T-helper 1 cell treated with Interleukin-12 subunit alpha and Interleukin-12 subunit beta and Interleukin-4 antibody, amounts not matched to agents 30 μg/mL and 1 μg/mL, for 36 hours (primary cell): Measurements from ENCODE around the gene STAMBPL1.

Experiments
- H3K27ac Mint-ChIP-seq: one replicate; pipeline ENCODE4 v1.8.0; 2021; ENCODE audit warnings: mild to moderate bottlenecking, mixed read lengths
- H3K27me3 Mint-ChIP-seq: one replicate; pipeline ENCODE4 v1.8.0; 2021; ENCODE audit warnings: low read depth, mixed read lengths
- H3K36me3 Mint-ChIP-seq: one replicate; pipeline ENCODE4 v1.8.0; 2021; ENCODE audit warnings: low read depth, mixed read lengths
- H3K4me1 Mint-ChIP-seq: one replicate; pipeline ENCODE4 v1.8.0; 2021; ENCODE audit warnings: low read depth, mixed read lengths
- H3K4me3 Mint-ChIP-seq: one replicate; pipeline ENCODE4 v1.8.0; 2021; ENCODE audit warnings: mild to moderate bottlenecking, moderate library complexity, mixed read lengths
- H3K9me3 Mint-ChIP-seq: one replicate; pipeline ENCODE4 v1.8.0; 2021; ENCODE audit warnings: mixed read lengths

The STAMBPL1 gene

DNA sequence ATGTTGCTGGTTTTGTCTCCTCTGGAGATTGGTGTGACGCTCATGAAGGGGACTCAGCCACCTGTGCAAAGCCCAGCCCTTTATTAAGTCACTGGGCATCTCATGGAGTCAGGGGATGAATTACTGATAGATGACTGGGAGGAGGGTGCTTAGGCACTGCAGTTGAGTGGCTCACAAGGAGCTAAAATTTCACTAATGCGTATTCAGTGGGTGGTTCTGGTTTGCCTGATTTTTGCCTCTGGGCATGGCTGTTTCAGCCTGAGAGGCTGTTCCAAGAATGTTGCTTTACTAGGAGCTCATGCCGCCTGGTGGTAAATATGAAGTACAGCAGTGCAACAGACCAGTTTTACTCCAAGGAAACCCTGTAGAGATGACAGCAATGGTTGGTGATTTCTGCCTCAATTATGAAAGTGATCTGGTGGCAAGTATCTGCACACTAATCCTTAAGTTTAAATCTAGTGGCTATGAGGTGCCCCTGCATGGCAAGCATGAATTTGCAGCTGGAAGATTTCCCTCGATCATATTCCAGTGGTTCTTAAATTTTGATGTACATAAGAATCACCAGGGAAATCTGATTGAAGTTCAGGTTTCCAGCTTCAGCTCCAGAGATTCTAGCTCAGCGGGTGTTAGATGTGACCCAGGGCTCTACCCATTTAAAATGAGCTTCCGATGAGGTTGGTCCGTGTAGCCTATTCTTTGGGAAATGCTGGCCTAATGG is 52.7 kb downstream of the STAMBPL1 start:
- peaks cover 23% of the 10 kb centered on the region for H3K4me1 Mint-ChIP-seq

DNA sequence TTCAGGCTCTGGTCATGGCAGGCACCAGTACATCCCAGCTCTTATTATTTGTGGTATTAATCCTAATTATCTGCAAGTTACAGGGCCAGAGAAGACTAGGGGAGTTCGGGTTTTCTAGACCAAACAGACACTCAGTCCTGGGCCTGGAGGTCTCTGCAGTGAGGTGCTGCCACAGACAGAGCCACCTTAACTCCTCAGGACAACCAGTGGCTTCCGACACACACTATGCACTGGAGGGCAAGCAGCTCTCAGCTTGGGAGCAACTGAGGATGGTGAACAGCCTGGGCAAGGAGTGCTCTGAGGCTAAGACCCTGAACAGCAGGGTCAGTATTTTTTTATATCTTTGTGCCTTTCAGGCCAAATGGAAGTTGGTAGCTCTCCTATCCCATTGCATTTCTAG is 53.5 kb downstream of the STAMBPL1 start:
- H3K9me3 Mint-ChIP-seq: no peaks in the 10 kb centered on the region
- H3K4me1 Mint-ChIP-seq: peaks cover 23% of the 10 kb centered on the region
- H3K4me3 Mint-ChIP-seq: no peak overlapping the region
- no peaks in the 10 kb centered on the region for H3K27me3 Mint-ChIP-seq
- no peak overlapping the region for H3K27ac Mint-ChIP-seq
- peaks cover 20% of the 10 kb centered on the region for H3K36me3 Mint-ChIP-seq

More for the DNA sequence above, 52.7 kb downstream of the STAMBPL1 start:
- Mint-ChIP-seq H3K27ac (peak overlapping the region; percentile 33), H3K9me3 (no peaks in the 10 kb centered on the region), H3K36me3 (peaks cover 19% of the 10 kb centered on the region), H3K4me3 (no peak overlapping the region), H3K27me3 (no peaks in the 10 kb centered on the region)

DNA sequence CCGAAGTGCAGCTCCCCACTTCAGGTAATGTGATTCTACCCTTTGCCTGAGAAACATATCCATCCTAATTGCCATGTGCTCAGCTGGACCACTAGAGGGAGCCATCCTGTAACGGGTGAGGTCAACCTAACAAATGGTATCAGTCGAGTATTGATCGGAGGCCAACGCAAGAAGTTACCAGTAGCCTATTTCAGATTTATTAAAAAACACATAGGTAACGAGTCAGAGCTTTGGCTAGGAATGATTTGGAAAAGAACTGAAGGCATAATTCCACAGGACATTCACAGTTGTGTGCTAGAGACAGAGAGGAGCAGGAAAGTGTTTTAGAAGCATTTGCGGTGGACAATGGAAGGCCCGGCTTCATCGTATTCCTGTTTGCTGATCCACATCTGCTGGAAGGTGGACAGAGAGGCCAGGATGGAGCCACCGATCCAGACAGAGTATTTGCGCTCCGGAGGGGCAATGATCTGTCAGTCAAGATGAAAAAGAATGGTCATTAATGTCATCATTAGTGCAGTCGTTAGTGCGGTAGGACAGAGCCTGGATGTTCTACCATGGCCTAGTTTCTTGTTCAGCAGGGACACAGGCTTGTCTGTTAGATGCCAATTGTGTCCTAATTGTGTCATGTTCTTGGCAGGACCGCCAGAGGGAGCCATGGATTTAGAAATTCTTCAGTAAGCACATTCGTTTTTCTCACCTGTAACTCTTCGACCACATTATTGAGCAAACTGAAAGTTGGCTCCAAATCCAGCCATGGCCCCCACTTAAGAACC is 55.0 kb downstream of the STAMBPL1 start:
- H3K36me3 Mint-ChIP-seq: peaks cover 18% of the 10 kb centered on the region
- no peaks in the 10 kb centered on the region for H3K27me3 Mint-ChIP-seq
- H3K9me3 Mint-ChIP-seq: no peaks in the 10 kb centered on the region
- H3K27ac Mint-ChIP-seq: peak overlapping the region; percentile 62
- peaks cover 23% of the 10 kb centered on the region for H3K4me1 Mint-ChIP-seq
- peak overlapping the region; percentile 53 for H3K4me3 Mint-ChIP-seq

- H3K27ac Mint-ChIP-seq: no peak overlapping the region
- H3K4me1 Mint-ChIP-seq: peaks cover 20% of the 10 kb centered on the region
- peaks cover 26% of the 10 kb centered on the region for H3K36me3 Mint-ChIP-seq
- H3K9me3 Mint-ChIP-seq: no peaks in the 10 kb centered on the region
- H3K4me3 Mint-ChIP-seq: no peak overlapping the region
- H3K27me3 Mint-ChIP-seq: no peaks in the 10 kb centered on the region
Measured at GRCh38 chr10:88936656-88937055, 56.6 kb downstream of the STAMBPL1 start.

- Mint-ChIP-seq H3K27ac (no peak overlapping the region), H3K4me3 (no peak overlapping the region), H3K9me3 (no peaks in the 10 kb centered on the region), H3K36me3 (peaks cover 31% of the 10 kb centered on the region), H3K4me1 (peaks cover 16% of the 10 kb centered on the region), H3K27me3 (no peaks in the 10 kb centered on the region)
Measured at GRCh38 chr10:88938039-88938438, 58.0 kb downstream of the STAMBPL1 start.

DNA sequence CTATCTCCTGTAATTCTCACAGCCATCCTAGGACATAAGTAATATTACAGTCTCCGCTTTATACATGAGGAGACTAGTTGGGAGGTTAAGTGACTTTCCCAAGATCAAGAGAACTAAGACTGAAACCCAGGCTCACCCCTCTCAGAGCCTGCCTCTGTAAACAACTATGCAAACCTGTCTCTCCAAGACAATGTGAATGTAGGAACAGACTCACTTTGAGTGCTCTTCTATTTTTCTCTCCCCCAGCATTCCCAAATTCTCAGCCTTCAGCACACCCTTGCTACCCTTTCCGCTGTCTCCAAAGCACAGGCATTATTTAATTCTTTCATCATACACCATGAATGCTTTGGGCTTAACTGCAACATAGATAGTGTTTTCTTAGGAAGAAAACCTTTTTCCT is 58.9 kb downstream of the STAMBPL1 start:
- Mint-ChIP-seq H3K4me1 (peaks cover 16% of the 10 kb centered on the region), H3K4me3 (no peak overlapping the region), H3K27me3 (no peaks in the 10 kb centered on the region), H3K9me3 (no peaks in the 10 kb centered on the region), H3K27ac (no peak overlapping the region), H3K36me3 (peaks cover 35% of the 10 kb centered on the region)

DNA sequence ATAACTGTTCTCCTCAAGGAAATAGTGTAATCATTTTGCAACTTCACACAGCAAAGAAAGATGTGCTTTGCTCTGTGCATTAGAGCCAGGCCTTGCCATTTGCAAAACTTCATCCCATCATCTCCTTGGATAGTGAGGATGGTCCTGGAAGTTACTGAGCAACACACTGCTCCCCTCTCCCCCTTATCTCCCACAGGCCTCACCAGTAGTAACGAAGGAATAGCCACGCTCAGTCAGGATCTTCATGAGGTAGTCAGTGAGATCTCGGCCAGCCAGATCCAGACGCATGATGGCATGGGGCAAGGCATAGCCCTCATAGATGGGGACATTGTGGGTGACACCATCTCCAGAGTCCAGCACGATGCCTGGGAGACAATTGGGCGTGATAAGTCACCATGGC is 61.0 kb downstream of the STAMBPL1 start:
- H3K4me1 Mint-ChIP-seq: peaks cover 6% of the 10 kb centered on the region
- no peaks in the 10 kb centered on the region for H3K27me3 Mint-ChIP-seq
- H3K36me3 Mint-ChIP-seq: peaks cover 30% of the 10 kb centered on the region
- no peaks in the 10 kb centered on the region for H3K9me3 Mint-ChIP-seq
- H3K4me3 Mint-ChIP-seq: no peak overlapping the region
- no peak overlapping the region for H3K27ac Mint-ChIP-seq

GRCh38 chr10:88943778-88944177 is 63.7 kb downstream of the STAMBPL1 start:
- Mint-ChIP-seq H3K36me3 (peaks cover 28% of the 10 kb centered on the region), H3K4me1 (peaks cover 1% of the 10 kb centered on the region), H3K9me3 (no peaks in the 10 kb centered on the region), H3K27me3 (no peaks in the 10 kb centered on the region), H3K4me3 (no peak overlapping the region), H3K27ac (no peak overlapping the region)

DNA sequence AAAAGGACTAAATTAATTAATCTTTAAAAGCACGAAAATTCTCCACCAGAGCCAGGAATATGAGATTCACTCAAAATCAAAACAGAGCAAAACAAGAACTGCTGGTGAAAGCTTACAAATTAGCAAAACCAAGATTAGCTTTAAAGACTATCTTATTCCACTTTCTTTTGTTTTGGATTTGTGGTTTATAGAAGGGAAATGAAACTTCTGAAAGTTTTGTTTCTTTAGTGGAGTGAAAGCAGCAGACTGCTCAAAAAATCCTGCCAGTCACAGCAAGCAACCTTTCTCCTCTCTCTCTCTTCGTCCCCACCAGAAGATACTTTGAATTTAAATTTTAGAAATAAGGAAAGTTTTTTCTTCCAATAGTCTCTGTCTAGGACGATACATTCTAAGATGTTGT is 64.8 kb downstream of the STAMBPL1 start:
- H3K4me3 Mint-ChIP-seq: no peak overlapping the region

GRCh38 chr10:88946200-88946599 is 66.2 kb downstream of the STAMBPL1 start:
- H3K27me3 Mint-ChIP-seq: peaks cover 4% of the 10 kb centered on the region

More for the DNA sequence above, 64.8 kb downstream of the STAMBPL1 start:
- Mint-ChIP-seq H3K27me3 (no peaks in the 10 kb centered on the region), H3K4me1 (peaks cover 1% of the 10 kb centered on the region), H3K27ac (no peak overlapping the region), H3K36me3 (peaks cover 28% of the 10 kb centered on the region), H3K9me3 (no peaks in the 10 kb centered on the region)

DNA sequence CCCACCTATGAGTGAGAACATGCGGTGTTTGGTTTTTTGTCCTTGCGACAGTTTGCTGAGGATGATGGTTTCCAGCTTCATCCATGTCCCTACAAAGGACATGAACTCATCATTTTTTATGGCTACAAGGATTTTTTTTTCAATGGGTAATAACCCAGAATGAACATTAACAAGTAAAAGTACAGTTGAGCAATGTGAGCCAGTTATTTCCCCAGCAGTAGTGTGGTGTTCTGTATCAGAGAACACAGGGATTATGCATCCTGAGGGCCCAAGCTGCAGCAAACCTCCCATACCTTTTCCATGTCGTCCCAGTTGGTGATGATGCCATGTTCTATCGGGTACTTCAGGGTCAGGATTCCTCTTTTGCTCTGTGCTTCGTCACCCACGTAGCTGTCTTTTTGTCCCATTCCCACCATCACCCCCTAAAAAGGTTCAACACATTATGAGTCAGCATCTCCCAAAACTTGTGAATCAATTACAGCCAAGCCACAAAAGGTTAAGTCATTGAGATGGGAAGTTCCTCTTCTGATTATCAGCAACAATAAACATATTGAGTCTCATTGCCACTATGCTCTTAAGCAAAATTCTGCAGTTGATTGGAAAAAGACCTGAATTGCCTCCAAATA is 67.0 kb downstream of the STAMBPL1 start:
- H3K36me3 Mint-ChIP-seq: peaks cover 17% of the 10 kb centered on the region
- peaks cover 2% of the 10 kb centered on the region for H3K4me1 Mint-ChIP-seq
- H3K27ac Mint-ChIP-seq: no peak overlapping the region
- H3K9me3 Mint-ChIP-seq: no peaks in the 10 kb centered on the region
- H3K27me3 Mint-ChIP-seq: peaks cover 6% of the 10 kb centered on the region
- no peak overlapping the region for H3K4me3 Mint-ChIP-seq

More at GRCh38 chr10:88946200-88946599, 66.2 kb downstream of the STAMBPL1 start:
- Mint-ChIP-seq H3K4me1 (peaks cover 3% of the 10 kb centered on the region), H3K36me3 (peaks cover 24% of the 10 kb centered on the region), H3K4me3 (no peak overlapping the region), H3K27ac (no peak overlapping the region), H3K9me3 (no peaks in the 10 kb centered on the region)

DNA sequence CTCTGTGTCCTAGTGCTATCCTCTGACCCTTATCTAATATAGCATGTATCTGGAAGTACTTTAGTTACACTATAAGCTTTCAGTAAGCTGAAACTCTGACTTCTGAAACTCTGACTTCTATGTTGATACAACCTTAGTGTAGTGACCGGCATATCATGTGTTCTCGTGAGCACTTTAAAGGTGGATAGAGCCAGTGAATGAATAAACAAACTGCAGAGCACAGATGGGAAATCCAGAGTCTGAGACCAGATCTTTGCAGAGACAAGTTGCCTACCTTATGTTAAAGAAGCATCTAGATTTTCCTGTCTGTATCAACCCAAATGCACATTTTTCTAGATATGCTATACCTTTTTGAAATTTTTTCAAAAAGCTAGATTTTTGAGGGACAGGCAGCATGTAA is 69.0 kb downstream of the STAMBPL1 start:
- H3K27ac Mint-ChIP-seq: no peak overlapping the region
- H3K36me3 Mint-ChIP-seq: peaks cover 11% of the 10 kb centered on the region
- H3K4me3 Mint-ChIP-seq: no peak overlapping the region
- no peaks in the 10 kb centered on the region for H3K9me3 Mint-ChIP-seq
- H3K4me1 Mint-ChIP-seq: peaks cover 2% of the 10 kb centered on the region
- peaks cover 6% of the 10 kb centered on the region for H3K27me3 Mint-ChIP-seq

DNA sequence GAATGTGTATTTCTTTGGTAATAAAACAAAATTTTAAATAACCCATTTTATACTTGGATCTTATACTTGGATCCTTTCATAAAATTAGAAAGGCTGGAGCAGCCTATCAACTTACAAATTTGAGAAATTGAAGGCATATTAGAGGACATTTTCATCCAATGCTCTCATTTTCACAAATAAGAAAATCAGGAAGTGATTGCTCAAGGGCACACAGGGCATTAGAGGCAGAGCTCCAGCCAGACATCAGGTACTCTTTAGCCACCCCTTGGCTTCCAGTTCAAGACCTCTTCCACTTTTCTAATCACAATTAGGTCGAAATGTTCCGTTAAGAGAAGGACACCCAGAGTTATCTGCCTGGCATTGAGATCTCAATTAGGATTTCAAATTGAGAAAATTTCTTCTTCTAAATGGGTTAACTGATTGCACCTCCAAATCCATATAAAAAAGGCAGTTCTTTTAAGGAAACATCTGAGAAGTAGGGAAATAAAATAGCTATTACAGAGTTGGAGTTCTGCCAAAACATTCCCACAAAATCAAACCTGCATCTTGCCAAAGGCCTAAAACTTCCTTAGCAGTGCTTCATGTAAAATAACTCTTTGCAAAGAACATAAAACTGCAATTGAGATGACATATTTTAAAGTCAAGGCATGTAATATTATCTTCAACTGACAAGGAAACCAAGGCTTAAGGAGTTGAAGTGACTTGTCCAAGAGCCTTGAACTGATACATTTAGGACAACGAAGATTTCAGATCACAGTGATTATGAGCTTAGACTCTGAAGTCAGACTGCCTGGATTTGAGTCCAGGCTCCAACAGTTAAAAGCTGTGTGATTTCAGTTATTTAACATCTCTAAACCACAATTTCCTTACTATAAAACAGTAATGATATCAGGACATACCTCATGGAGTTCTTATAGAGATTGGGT is 70.1 kb downstream of the STAMBPL1 start:
- Mint-ChIP-seq H3K27ac (no peak overlapping the region), H3K4me3 (no peak overlapping the region)

DNA sequence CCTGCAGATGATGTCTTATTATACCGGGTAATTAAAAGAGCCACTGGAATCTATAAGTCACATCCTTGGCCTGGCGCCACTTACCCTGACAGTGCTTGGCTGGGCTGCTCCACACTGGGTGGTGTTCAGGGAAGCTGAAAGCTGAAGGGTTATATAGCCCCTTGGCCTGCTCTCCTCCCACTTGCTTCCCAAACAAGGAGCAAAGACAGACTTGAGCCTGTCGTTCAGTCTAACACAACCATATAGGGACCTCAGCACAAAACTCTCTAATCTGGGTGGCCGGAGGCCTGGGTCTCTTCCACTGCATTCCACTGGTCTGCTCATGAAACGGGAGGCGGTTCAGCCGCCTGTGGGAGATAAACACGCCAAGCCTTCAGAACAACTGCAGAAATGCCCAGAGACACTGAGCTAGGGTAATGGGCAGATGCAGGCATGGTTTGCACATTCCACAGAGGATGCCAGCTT is 72.6 kb downstream of the STAMBPL1 start, which contains the start of gene ACTA2:
Gene ACTA2, minus strand, starts transcription at position 127 of the 465 bp plus-strand sequence. CDS start 3,843 bp downstream, outside the sequence.
- peaks cover 8% of the 10 kb centered on the region for H3K36me3 Mint-ChIP-seq
- H3K4me1 Mint-ChIP-seq: peaks cover 2% of the 10 kb centered on the region
- no peak within 1 kb of the TSS for H3K4me3 Mint-ChIP-seq
- H3K27ac Mint-ChIP-seq: no peak within 1 kb of the TSS
- H3K9me3 Mint-ChIP-seq: no peaks in the 10 kb centered on the region
- H3K27me3 Mint-ChIP-seq: peaks cover 9% of the 10 kb centered on the region

More for the DNA sequence above, 70.1 kb downstream of the STAMBPL1 start:
- peaks cover 13% of the 10 kb centered on the region for H3K36me3 Mint-ChIP-seq
- H3K4me1 Mint-ChIP-seq: peaks cover 2% of the 10 kb centered on the region
- peaks cover 6% of the 10 kb centered on the region for H3K27me3 Mint-ChIP-seq
- no peaks in the 10 kb centered on the region for H3K9me3 Mint-ChIP-seq
